Measurements from ENCODE around the gene AOPEP.

Gene AOPEP

DNA sequence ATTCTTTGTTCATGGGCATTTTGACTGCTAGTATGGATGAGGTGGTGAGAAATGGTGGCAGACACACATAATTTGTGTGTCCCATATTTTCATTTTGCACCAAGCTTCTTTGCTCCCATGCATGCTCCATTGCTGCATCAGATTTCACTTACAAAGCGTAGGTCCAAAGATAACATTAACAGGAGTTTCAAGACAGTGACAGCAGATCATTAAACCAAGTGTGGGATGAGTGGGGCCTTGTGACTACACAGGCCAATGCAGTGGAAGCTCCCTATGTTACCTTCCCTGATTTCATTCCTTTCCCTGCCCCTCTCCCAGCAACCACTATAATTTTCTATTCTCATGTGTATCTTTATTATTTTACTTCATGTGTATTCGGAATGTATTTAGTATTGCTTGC, 142.0 kb downstream of the AOPEP start:
- TF ChIP-seq, protein P1, sequence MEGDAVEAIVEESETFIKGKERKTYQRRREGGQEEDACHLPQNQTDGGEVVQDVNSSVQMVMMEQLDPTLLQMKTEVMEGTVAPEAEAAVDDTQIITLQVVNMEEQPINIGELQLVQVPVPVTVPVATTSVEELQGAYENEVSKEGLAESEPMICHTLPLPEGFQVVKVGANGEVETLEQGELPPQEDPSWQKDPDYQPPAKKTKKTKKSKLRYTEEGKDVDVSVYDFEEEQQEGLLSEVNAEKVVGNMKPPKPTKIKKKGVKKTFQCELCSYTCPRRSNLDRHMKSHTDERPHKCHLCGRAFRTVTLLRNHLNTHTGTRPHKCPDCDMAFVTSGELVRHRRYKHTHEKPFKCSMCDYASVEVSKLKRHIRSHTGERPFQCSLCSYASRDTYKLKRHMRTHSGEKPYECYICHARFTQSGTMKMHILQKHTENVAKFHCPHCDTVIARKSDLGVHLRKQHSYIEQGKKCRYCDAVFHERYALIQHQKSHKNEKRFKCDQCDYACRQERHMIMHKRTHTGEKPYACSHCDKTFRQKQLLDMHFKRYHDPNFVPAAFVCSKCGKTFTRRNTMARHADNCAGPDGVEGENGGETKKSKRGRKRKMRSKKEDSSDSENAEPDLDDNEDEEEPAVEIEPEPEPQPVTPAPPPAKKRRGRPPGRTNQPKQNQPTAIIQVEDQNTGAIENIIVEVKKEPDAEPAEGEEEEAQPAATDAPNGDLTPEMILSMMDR (IDR thresholded peaks at IDR 0.05; ENCODE audit: insufficient read depth, low read length, poor library complexity, severe bottlenecking) = no peak
- Histone ChIP-seq H3K27me3 (replicated peaks; ENCODE audit: control insufficient read depth, insufficient read depth, low read length) (no peaks in the 10 kb centered on the region), H3K4me3 (replicated peaks; ENCODE audit: low read depth, low read length) (no peak overlapping the region), H3K36me3 (ENCODE audit: control insufficient read depth, insufficient read depth, low read length) (no peaks in the 10 kb centered on the region)
- no peak for DNase-seq (ENCODE audit: extremely low read depth, insufficient read length)

DNA sequence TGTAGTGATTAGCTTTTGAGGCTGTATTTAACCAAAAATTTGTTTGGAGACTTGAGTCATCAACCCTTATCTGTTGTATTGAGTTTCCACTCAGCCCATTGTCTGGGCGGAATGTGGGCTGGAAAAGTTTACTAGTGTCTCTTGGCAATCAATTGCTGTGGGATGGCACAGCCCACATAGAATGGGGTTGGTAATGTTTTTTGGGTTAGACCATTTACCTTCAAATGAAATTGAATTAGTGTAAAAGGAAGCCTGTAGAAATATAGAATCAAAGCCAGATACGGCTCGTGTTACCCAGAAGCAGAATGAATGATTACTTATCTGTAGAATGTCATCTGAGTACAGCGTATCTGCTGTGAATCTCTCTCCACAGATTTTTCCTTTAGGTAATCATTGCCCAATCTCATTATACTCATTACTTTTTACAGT, 142.9 kb downstream of the AOPEP start:
- no peak for DNase-seq (ENCODE audit: extremely low read depth, insufficient read length)
- no peaks in the 10 kb centered on the region for H3K36me3 ChIP-seq (ENCODE audit: control insufficient read depth, insufficient read depth, low read length)
- TF ChIP-seq, protein P1 (IDR thresholded peaks at IDR 0.05; ENCODE audit: insufficient read depth, low read length, poor library complexity, severe bottlenecking) = no peak

DNA sequence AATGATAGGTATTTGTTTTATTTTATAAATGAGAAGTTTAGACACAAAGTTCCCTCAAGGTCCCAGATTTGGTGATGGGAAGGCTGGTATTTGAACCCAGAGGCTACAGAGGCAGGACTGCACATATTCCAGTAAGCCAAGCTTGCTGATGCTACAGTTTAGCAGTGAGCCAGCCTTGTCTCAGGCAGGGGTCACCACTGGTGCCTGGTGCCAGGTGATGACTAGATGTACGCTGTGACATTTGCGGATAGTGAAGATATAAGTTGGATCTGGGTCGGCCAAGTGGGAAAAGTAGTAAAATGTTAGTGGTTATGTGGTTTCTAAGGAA, 143.9 kb downstream of the AOPEP start:
- no peaks in the 10 kb centered on the region for H3K36me3 ChIP-seq (ENCODE audit: control insufficient read depth, insufficient read depth, low read length)
- TF ChIP-seq, protein P1 (IDR thresholded peaks at IDR 0.05; ENCODE audit: insufficient read depth, low read length, poor library complexity, severe bottlenecking) = no peak

More for the DNA sequence above, 142.9 kb downstream of the AOPEP start:
- Histone ChIP-seq H3K27me3 (replicated peaks; ENCODE audit: control insufficient read depth, insufficient read depth, low read length) (no peaks in the 10 kb centered on the region), H3K4me3 (replicated peaks; ENCODE audit: low read depth, low read length) (no peak overlapping the region)

DNA sequence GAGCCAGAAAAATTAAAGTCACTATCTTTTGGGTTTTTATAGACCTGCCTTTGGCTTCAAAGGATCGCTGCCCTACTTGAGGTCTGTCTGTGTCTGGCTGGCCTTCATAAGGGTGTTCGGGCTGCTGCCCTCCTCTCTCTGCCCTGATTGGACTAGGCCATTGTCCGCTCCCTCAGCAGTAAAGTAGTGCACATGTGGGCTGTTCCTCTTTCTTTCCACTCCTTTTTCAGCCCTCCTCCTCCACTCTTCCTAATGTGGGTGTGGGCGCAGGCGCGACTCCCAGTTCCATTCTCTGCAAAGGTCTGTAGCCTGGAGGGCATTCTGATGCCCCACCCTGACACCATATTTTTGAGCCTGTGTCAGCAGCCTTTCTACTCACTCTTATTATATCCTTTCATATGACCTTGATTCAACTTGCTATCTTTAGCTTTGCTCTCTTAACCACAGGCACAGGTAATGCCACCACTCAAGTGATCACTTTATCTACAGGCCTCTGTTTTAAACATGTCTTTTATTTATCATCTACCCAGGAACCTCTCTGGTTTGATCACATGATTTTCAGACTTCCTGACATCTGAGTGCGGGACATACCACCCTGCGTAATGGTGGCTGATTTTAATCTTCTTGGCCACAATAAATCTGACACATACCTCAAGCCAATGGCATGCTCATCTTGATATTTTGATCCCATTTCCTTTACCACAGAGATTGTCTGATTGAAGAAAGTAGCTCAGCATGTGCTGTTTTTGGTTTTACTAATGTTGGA, 144.5 kb downstream of the AOPEP start:
- Histone ChIP-seq H3K36me3 (ENCODE audit: control insufficient read depth, insufficient read depth, low read length) (no peaks in the 10 kb centered on the region), H3K27me3 (replicated peaks; ENCODE audit: control insufficient read depth, insufficient read depth, low read length) (no peaks in the 10 kb centered on the region), H3K4me3 (replicated peaks; ENCODE audit: low read depth, low read length) (no peak overlapping the region)
- TF ChIP-seq, protein P1 (IDR thresholded peaks at IDR 0.05; ENCODE audit: insufficient read depth, low read length, poor library complexity, severe bottlenecking) = no peak
- DNase-seq (ENCODE audit: extremely low read depth, insufficient read length) = no peak

More for the DNA sequence above, 143.9 kb downstream of the AOPEP start:
- H3K27me3 ChIP-seq (replicated peaks; ENCODE audit: control insufficient read depth, insufficient read depth, low read length) = no peaks in the 10 kb centered on the region
- no peak for DNase-seq (ENCODE audit: extremely low read depth, insufficient read length)
- no peak overlapping the region for H3K4me3 ChIP-seq (replicated peaks; ENCODE audit: low read depth, low read length)

DNA sequence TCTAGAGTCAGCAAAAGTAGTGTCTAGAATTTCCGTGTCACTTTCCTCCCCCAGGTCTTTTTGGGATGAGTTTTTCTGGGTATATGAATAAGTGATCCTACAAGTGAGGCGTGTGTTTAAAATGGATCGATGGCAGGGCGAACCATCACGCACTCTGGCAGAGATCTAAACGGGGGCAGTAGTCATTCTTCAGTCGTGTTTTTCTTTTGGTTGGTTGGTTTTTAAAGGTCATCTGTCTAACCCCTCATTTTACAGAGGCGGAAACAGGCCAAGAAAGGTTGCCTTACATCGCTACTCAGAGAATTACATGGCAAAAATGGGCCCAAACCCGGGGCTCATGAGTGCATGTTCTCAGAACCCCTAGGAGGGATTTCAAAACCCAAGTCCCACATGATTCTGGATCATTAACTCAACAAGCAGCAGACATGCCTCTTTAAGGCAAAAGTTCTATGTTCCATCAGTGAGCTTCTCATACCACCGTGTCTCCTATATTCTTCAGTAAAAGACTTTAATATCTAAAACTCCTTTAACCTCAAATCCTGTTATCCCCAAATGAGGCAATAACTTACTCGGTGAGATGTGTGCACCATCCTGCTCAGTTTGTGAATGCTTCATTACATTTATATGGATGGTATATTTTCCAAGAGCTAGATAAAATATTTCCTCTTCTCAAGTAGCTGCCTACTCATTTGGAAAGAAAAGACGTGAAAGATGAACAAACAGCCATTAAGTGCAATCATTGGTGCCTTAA, 145.8 kb downstream of the AOPEP start:
- no peaks in the 10 kb centered on the region for H3K36me3 ChIP-seq (ENCODE audit: control insufficient read depth, insufficient read depth, low read length)
- TF ChIP-seq, protein P1 (IDR thresholded peaks at IDR 0.05; ENCODE audit: insufficient read depth, low read length, poor library complexity, severe bottlenecking) = no peak
- no peaks in the 10 kb centered on the region for H3K27me3 ChIP-seq (replicated peaks; ENCODE audit: control insufficient read depth, insufficient read depth, low read length)
- no peak for DNase-seq (ENCODE audit: extremely low read depth, insufficient read length)
- no peak overlapping the region for H3K4me3 ChIP-seq (replicated peaks; ENCODE audit: low read depth, low read length)

All from GM06990 (cell line).